Ovary (tissue), 3 donors: Measurements from ENCODE around the gene MYO1C.

Experiments
- CTCF ChIP-seq, 3 donors: fragments of 450-650 bp in 2 of 3; fragments of 200-600 bp in 1 of 3; IDR thresholded peaks; one replicate each; pipeline versions ENCODE4 v1.5.1 to v1.8.0; 2016 to 2022; ENCODE audit warnings: antibody characterized with exemption in 3 of 3, mild to moderate bottlenecking in 1 of 3
- POLR2A ChIP-seq: fragments of 450-650 bp; IDR thresholded peaks from one replicate; pipeline ENCODE4 v1.6.1; 2017; ENCODE audit warnings: antibody characterized with exemption, mild to moderate bottlenecking, moderate library complexity
- donor health status: DM: no; HTN: no; CAD: no.

DNA sequence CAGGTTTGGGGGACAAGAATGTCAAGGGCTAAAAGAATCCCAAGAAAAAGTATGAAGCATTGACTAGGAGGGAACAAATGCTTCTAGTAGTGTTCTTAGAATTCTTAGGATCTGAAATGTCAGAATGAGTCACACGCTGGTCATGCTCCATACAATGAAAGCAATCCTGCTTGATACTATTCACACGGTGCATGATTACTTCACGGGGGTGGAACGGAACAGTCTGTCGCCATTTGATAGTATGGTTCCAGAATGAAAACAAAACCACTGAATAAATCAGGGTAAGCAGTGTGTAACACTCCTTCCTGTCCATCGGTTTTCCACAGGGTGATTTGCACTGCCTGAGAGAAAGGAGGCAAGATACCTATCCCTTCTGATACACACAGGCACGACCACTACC is 69.6 kb downstream of the MYO1C start:
- TF ChIP-seq CTCF (IDR thresholded peaks at IDR 0.05) (no peak), POLR2A (no peak)
